Neural cell (in vitro differentiated cells): Measurements from ENCODE around the gene ALDH1L1.

ENCODE experiments used
- CTCF ChIP-seq: fragments of 450-650 bp; IDR thresholded peaks from 2 replicates; pipeline ENCODE4 v1.5.1; 2014; ENCODE audit warnings: antibody characterized with exemption, mild to moderate bottlenecking, moderate library complexity; ENCODE audit not compliant: poor library complexity, severe bottlenecking
- POLR2AphosphoS5 ChIP-seq: IDR thresholded peaks from 2 replicates; pipeline ENCODE4 v1.6.1; 2012

GRCh38 chr3:126208182-126208581, 27.8 kb upstream of the ALDH1L1 start:
- TF ChIP-seq CTCF = no peak
- no peak for TF ChIP-seq POLR2AphosphoS5
